HG03558 (cell line): Measurements from ENCODE around the gene CELSR3.

Experiments
- ATAC-seq: cut with Tn5 transposase; IDR thresholded peaks from one replicate; pipeline ENCODE4 v1.9.1; 2021; ENCODE audit warnings: moderate number of reproducible peaks; ENCODE audit not compliant: unreplicated experiment; ENCODE audit errors: extremely low read depth

Gene CELSR3

GRCh38 chr3:48662753-48663488 lies at the start of gene CELSR3:
CELSR3 (minus strand) TSS chr3:48662886; CDS start chr3:48662634, 252 bp downstream.
- no peak for ATAC-seq

- ATAC-seq = no peak
These were observed 49.0 kb upstream of the CELSR3 start for GRCh38 chr3:48711727-48712126.

GRCh38 chr3:48709051-48709461 lies 46.4 kb upstream of the CELSR3 start:
- ATAC-seq = no peak

GRCh38 chr3:48708481-48708889 lies 45.8 kb upstream of the CELSR3 start:
- ATAC-seq = no peak

GRCh38 chr3:48707157-48707556 lies 44.5 kb upstream of the CELSR3 start:
- ATAC-seq = no peak

GRCh38 chr3:48702320-48702920 lies 39.7 kb upstream of the CELSR3 start:
- ATAC-seq = no peak

GRCh38 chr3:48700731-48701405 lies 38.2 kb upstream of the CELSR3 start:
- no peak for ATAC-seq

- no peak for ATAC-seq
These were observed 36.2 kb upstream of the CELSR3 start for GRCh38 chr3:48698891-48699290.

GRCh38 chr3:48697952-48698351 lies 35.3 kb upstream of the CELSR3 start:
- ATAC-seq = no peak

GRCh38 chr3:48696601-48697000 lies 33.9 kb upstream of the CELSR3 start:
- ATAC-seq = no peak

GRCh38 chr3:48696156-48696555 lies 33.5 kb upstream of the CELSR3 start:
- no peak for ATAC-seq

- no peak for ATAC-seq
These were observed 32.7 kb upstream of the CELSR3 start for GRCh38 chr3:48695393-48695753.

- ATAC-seq = no peak
These were observed 32.1 kb upstream of the CELSR3 start for GRCh38 chr3:48694610-48695392.

- no peak for ATAC-seq
These were observed 31.1 kb upstream of the CELSR3 start for GRCh38 chr3:48693826-48694225.

- no peak for ATAC-seq
These were observed 29.9 kb upstream of the CELSR3 start for GRCh38 chr3:48692551-48692950.

GRCh38 chr3:48690846-48691458 lies 28.3 kb upstream of the CELSR3 start:
- ATAC-seq = no peak

- no peak for ATAC-seq
These were observed 26.7 kb upstream of the CELSR3 start for GRCh38 chr3:48689384-48689783.

GRCh38 chr3:48688737-48689075 lies 26.0 kb upstream of the CELSR3 start:
- no peak for ATAC-seq

GRCh38 chr3:48688032-48688736 lies 25.5 kb upstream of the CELSR3 start:
- ATAC-seq = no peak

- no peak for ATAC-seq
These were observed 24.6 kb upstream of the CELSR3 start for GRCh38 chr3:48687220-48687678.
